ENCODE measurements around the gene PKMYT1.

PKMYT1 gene

DNA sequence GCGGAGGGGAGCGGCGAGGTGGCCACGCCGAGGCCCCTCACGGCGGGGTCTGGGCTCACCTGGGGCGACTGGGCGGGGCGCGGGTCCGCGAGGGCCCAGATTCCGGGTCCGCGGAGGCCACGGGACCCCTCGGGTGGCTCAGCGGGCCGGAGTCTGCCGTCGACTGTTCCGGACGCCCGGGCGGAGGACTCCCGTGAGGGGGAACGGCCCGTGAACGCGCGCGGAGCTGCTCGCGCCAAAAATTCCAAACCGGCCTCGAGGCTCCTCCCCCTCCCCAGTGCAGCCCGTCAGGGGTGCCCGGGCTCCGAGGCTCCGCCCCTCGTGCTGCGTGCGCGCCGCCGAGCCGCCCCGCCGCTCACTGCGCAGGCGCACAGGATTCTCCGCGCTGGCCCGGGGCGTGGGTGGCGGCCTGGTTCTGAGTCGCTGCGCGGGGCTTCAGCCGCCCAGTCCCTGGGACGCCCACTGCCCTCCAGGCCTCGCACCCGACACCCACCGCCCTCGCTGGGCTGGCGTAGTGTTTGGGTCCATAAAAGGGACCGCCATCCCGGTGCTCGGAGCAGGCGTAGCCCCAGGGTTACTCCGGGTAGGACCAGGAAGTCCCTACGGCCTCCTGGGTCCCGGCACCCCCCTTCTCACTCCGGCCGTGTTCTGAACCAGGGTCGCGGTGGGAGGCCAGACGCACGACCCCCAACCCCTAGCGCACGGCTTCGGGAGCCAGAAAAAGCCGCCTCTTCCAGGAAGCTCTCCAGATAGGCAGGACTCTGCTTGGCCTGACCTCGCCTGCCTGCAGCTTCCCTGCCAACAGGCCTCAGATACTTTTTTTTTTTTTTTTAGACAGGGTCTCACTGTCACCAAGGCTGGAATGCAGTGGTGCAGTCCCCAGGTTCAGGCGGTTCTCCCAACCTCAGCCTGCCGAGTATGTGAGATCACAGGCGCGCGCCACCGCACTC is at the start of gene PKMYT1:
Gene PKMYT1 (minus strand): TSS at position 220 of the 950 bp plus-strand sequence. CDS start 789 bp downstream, outside the sequence.
- DNase-seq: peak; percentile 83

DNA sequence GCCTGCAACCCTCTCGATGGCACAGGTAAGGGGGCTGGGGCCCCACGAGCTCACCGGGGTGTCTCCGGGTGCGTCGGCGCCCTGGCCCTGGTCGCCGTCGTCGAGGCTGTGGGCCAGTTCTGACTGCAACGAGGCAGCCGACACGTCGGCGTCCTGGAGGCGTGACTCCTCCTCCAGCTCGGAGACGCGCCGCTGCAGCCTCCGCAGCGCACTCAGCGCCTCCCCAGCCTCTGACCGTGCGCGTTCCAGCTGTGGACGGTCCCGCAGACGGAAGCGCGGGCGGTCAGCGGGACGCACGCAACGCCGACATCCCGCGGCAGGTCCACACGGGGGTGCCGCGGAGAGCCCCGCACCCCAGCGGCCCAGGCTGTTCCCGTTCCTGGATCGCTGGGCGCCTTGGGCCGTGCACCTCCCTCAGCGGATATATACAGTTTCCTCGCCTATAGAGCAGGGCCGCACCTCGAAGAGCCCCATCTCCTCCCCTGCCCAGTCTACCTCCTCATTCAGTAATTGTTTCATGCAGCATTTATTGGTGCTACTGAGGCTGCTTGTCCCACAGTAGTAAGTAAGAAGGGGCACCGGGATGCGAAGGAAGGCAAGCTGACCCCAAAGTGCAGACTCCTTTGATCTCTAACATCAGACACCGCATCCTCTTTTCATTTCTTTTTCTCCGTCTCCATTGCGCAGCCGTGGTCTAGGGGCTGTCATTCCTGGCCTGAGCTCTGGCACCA is 49.4 kb upstream of the PKMYT1 start:
- DNase-seq: no peak

DNA sequence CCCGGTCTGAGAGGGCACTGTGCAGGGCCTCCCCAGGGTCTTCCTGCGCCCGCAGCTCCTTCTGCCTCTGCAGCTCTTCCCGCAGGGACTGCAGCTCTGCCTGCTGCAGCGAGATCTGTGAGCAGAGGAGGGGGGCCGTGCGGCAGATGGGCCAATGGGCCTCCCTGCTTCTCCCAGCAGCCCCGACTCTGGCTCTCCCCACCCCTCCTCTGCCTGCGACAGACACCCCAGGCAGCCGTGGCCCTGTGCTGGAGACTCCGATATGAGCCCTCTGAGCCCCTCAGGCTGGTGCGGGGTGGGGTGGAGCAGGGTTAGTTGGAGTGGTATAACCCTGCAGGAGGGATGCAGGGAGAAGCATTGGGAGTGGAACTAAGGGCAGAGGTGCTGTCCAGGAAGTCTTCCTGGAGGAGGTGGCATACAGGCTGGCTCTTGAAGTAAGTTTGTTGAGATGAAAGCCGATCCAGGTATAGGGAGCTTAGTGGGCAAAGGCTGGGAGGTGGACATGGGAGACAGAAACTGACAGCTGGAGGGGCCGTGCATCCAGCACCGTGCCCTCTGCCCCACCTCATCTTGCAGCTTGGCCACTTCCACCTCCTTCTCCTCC is 48.6 kb upstream of the PKMYT1 start:
- DNase-seq: no peak

DNA sequence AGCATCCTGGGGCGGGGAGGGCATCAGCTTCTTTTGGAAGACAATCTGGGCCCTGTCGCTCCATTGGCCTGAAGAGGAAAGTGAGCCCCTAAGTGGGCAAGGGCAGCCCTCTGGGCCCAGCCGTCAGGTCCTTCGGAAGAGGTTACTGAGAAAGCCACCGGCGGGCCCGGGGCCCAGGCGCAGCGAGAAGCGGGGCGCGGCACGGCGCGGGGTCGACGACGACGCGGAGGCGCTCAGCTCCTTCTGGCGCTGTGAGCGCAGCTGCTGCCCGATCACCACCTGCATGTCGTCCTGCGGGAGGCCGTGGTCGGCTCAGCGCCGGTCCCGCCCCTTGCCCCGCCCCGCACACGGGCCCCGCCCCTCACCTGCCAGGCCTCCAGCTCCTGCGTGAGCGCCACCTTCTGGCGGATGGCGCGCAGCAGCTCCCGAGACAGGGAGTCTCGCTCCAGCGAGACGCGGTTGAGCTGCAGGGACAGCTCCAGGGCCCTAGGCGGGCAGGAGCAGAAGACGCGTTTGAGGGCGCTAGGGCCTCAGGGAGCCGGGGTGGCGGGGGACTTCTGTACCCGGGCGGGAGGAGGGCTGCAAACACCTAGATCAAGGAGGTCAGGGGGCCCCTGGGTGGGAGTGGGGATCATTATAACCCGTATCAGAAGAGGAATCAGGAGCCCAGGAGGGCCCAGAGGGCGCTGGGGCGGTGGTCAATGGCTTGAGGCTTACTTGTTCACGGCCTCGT is 47.9 kb upstream of the PKMYT1 start:
- DNase-seq: peak; percentile 20

DNA sequence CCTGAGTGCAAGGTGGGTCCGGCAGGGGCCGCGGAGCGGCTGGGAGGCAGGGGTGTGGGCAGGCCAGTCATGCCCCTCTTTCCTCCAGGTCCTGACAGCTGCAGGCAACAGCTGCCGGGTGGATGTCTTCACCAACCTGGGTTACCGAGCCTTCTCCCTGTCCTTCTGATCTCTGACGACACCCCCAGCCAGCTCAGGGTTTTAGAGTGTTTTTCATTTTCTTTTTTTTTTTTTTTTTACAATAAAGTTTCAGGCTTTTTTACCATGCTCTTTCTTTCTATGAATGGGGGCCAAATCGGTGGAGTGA is 47.2 kb upstream of the PKMYT1 start:
- DNase-seq: no peak

DNA sequence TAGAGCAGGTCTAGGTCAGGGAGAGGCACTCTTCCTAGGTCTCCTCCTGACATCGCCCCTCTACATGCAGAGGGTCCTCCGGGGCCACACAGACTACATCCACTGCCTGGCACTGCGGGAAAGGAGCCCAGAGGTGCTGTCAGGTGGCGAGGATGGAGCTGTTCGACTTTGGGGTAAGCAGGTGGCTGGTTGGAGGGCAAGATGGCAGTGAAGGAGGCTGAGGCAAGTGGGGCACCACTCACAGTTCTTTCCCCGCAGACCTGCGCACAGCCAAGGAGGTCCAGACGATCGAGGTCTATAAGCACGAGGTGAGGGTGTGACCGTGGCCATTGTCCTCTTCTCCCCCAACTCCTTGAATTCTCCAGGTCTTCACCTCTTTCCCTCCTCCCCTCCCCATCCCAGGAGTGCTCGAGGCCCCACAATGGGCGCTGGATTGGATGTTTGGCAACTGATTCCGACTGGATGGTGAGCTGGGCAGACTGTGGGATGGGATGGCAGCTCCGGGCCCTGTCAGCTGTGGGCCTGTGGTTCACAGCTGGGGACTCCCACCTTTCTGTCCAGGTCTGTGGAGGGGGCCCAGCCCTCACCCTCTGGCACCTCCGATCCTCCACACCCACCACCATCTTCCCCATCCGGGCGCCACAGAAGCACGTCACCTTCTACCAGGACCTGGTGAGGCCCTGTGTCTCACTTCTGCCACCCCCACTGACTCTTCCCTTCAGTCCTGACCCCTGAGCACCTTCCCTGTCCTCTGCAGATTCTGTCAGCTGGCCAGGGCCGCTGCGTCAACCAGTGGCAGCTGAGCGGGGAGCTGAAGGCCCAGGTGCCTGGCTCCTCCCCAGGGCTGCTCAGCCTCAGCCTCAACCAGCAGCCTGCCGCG is 46.6 kb upstream of the PKMYT1 start:
- DNase-seq: no peak

DNA sequence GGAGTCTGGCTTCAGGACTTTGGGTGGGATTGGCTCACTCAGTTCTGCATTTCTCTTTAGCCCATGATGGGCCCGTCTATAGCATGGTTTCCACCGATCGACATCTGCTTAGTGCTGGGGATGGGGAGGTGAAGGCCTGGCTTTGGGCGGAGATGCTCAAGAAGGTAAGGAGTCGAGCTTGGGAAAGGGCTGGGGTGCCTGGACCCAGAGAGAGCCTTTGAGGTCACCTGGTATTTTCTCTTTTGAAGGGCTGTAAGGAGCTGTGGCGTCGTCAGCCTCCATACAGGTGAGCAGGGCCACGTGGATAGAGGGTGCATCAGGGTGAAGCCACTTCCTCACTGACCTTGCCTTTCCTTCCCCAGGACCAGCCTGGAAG is 45.7 kb upstream of the PKMYT1 start:
- no peak for DNase-seq

DNA sequence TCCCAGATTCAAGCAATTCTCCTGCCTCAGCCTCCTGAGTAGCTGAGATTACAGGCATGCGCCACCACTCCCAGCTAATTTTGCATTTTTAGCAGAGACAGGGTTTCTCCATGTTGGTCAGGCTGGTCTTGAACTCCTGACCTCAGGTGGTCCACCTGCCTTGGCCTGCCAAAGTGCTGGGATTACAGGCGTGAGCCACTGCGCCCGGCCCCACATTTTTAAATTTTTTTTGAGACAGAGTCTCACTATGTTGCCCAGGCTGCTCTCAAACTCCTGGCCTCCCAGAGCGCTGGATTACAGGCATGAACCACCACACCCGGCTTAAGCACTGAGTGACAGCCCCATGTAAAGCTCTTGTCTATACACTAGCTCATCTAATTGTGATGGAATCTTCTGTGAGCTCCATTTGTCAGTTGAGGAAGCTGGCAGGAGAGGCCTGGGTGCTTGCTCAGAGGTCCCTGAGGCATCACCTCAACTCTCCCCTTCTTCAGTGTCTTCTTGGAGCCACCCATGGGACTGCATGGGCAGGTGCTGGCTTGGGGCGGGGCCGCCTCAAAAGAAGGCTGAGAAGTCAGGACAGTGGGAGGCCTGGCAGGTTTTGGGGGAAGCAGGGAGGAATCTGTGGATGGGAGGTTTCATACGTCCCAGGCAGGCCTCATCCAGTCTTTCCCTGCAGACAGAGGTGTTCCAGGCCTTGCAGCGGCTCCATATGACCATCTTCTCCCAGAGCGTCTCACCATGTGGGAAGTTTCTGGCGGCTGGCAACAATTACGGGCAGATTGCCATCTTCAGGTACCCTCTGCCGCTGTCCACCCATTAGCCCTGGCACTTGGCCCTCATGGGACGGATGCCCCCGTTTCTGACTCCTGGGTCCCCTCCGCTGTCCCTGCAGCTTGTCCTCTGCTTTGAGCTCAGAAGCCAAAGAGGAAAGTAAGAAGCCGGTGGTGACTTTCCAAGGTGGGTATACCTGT is 45.1 kb upstream of the PKMYT1 start:
- no peak for DNase-seq

DNA sequence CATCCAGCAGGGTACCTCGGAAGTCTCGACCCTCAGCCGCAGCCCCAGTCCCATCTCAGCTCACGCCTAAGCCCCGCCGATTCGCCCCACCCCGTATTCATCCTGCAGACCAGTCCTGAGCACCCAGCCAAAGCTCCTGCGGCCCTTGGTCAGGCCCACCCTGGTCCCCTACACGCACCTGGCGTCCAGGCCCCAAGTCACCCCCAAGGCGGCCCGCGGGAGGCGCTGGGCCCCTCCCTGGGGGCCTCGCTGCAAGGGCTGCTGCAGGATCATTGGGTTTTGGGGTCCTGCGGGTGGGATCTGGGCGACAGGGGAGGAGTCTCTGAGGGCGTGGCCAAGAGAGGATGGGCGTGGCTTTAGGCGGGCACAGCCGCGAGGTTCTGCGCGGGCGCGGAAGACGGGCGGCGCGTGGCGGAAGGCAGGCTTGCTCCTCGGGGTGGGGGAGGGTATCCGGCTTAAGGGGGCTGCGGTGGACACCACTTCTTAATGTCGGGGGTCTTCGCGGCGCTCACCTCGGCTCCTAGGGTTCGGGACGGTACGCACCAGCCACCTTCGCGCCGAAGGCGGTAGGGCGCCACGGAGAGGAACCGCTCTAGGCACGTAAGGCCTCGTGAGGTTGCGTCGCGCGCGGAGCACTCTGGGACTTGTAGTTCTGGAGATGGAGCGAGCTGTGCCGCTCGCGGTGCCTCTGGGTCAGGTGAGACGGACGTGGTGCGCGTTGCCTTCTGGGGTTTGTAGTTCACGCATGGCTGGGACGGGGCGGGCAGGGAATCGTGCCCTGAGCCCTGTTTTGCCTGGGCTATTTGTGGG is 43.6 kb upstream of the PKMYT1 start, which contains the start of the genes HCFC1R1 and THOC6:
Gene HCFC1R1 (minus strand): TSS at position 274 of the 810 bp plus-strand sequence. CDS start 1 bp downstream, at position 273.
Gene THOC6 (plus strand): TSS at position 367 of the 810 bp plus-strand sequence. CDS start 292 bp downstream, at position 659.
- DNase-seq: peak; percentile 97

DNA sequence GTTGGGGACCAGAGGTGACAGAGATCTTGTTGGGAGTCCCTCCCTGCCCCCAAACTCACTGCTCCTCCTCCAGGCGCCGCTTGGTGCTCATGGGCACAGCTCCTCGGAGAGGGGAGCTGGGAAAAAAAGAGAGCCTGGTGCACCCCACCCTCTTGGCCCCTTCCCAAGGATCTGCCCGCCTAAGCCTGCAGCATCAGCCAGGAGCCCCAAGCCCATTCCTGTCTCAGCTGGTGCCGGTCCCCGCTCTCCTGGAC is 43.1 kb upstream of the PKMYT1 start:
- peak; percentile 69 for DNase-seq

DNA sequence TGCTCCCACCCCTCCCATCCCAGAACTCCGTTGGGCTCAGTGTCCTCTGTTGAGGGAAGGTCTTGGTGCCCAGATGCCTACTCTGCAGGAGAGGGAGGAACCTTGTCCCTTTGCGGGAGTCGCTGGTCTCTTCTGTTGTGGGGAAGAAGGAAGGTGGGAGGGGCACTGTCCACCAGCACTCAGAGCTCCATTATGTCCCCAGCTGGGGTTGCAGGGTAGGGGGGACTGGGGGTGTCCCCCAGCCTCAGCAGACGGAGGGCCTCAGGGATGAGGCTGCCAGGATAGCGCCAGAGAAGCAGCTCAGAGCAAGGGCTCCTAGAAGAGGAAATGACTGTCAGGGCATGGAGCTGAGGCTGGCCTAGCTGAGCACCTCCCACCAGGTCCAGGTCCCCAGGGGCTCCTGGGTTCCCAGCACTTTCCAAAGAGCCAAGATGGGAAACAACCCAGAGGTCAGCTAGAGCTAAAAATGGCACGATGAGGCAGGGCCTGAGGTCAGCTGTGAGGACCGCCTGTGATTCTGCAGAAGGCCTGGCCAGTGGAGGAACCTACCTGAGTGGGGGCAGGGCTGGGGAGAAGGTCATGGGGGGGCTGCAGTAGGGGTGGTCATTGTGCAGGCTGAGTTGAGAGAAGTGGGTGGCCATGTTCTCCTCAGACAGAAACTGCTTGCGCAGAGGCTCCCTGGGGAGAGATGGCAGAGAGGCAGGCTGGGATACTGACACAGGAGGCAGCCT is 42.6 kb upstream of the PKMYT1 start:
- DNase-seq: no peak

DNA sequence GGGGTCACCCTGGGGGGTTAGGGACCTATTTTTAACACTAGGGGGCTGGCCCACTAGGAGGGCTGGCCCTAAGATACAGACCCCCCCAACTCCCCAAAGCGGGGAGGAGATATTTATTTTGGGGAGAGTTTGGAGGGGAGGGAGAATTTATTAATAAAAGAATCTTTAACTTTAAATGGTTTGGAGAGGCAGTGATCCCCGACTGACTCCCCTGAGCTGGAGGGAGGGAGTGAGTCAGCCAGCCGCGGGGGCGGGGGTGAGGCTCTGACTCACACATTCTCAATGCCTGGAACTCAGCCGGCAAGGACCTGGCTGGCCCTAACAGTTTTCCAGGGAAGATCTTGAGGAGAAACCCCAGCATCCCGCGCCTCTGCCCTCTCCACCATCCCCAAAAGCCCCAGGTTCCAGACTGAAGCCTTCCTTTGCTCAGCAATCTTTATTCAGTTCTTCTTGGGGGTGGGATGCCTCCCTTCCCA is 42.0 kb upstream of the PKMYT1 start:
- DNase-seq: peak; percentile 98

DNA sequence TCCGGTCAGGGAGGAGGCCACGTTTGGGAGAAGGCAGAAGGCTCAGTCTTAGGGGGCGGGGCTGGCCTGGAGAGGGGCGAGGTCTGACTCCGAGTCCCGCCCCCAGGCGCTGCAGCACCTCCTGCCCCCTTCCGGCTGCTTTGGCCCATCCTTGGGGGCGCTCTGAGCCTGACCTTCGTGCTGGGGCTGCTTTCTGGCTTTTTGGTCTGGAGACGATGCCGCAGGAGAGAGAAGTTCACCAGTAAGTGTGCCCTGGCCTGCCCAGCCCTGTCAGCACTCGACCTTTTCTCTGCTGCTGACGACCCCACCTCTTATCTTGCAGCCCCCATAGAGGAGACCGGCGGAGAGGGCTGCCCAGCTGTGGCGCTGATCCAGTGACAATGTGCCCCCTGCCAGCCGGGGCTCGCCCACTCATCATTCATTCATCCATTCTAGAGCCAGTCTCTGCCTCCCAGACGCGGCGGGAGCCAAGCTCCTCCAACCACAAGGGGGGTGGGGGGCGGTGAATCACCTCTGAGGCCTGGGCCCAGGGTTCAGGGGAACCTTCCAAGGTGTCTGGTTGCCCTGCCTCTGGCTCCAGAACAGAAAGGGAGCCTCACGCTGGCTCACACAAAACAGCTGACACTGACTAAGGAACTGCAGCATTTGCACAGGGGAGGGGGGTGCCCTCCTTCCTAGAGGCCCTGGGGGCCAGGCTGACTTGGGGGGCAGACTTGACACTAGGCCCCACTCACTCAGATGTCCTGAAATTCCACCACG is 41.4 kb upstream of the PKMYT1 start:
- DNase-seq: peak; percentile 96

DNA sequence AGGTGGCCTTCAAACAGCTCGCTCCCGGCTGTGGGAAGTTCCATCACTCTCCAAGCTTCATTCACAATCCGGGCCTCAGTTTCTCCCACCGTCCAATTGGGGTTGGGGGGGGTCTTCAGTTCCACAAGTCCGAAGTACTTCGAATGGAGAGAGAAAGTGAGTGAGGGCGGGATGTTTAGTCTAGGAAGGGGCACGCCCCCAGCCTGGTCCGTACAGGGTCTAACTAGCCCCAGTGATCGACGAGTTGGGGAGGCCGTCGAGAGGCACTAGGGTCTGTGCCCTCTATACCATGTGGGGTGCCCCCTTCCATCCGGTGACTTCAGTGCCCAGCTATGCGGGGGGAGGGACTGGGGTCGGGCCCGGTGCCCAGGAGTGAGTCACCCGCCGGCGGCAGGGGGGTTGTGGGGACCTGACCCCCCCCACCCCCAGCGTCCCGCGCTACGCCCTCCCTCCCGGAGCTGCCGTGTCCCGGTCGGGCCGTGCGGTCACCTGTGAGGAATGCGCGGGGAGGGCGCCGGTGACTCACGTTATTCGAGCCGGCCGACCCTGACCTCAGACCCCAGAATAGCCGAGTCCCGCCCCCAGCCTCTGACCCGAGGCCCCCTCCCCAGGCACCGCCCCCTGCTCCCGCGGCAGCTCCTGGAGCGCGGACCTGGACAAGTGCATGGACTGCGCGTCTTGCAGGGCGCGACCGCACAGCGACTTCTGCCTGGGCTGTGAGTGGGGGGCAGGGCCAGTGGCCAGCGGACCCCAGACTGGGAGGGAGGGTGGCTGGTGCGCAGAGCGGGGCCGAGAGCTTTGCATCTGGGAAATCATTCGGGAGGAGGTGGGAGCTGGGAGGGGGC is 40.6 kb upstream of the PKMYT1 start:
- DNase-seq: peak; percentile 89

DNA sequence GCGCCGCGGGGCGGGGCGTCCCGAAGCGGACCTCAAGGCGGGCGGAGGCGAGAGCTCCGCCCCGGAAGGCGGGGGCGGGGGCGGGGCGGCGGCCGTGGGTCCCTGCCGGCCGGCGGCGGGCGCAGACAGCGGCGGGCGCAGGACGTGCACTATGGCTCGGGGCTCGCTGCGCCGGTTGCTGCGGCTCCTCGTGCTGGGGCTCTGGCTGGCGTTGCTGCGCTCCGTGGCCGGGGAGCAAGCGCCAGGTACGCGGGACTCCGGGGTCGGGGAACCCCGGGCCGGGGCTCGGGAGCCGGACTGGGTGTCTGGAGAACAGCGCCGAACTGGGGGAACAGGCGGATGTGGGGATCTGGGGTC is 40.0 kb upstream of the PKMYT1 start, which contains the start of gene TNFRSF12A:
Gene TNFRSF12A (plus strand): TSS at position 122 of the 357 bp plus-strand sequence. CDS start 30 bp downstream, at position 152.
- DNase-seq: peak; percentile 78

DNA sequence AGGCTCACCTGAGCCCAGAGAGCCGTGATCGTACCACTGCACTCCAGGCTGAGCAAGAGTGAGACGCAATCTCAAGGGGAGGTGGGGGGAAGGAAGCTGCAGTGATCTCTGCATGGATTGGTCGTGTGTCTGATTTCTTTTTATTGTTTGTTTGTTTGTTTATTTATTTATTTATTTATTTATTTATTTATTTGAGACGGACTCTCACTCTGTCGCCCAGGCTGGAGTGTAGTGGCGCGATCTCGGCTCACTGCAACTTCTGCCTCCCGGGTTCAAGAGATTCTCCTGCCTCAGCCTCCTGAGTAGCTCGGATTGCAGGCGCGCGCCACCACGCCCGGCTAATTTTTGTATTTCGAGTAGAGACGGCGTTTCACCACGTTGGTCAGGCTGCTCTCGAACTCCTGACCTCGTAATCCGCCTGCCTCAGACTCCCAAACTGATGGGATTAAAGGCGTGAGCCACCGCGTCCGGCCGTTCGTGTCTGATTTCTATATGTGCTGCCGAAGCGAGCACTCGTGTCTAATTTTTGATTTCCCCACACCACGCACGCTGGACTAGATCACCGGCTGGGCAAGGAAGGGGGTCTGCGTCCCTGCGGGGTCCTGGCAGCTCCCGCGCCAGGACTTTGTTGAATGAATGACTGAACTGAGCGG is 39.5 kb upstream of the PKMYT1 start:
- no peak for DNase-seq

Measured in HCEC 1CT (cell line).